Fibroblast of skin of right quadriceps (primary cell): ENCODE results near the gene AARSD1.
"Not testable (repeated sequence)": the region's sequence is repeated elsewhere in the genome, so short reads cannot be mapped to it uniquely, and the experiment has no call there.

Experiments used
- DNase-seq: peaks from one replicate; pipeline ENCODE4 v3.0.0-alpha.2; 2013

The AARSD1 gene

GRCh38 chr17:42918902-42919521, 45.2 kb downstream of the AARSD1 start:
- no peak for DNase-seq

GRCh38 chr17:42917236-42917603, 47.0 kb downstream of the AARSD1 start:
- DNase-seq: no peak

- DNase-seq: not testable (repeated sequence)
Measured at GRCh38 chr17:42916388-42917235, 47.6 kb downstream of the AARSD1 start.

GRCh38 chr17:42915288-42915687, 49.0 kb downstream of the AARSD1 start:
- DNase-seq: not testable (repeated sequence)

- no peak for DNase-seq
Measured at GRCh38 chr17:42913981-42914617, 50.2 kb downstream of the AARSD1 start.

GRCh38 chr17:42913522-42913921, 50.7 kb downstream of the AARSD1 start:
- no peak for DNase-seq

- peak; percentile 37 for DNase-seq
Measured at GRCh38 chr17:42908872-42909700, 55.2 kb downstream of the AARSD1 start.

- DNase-seq: no peak
Measured at GRCh38 chr17:42906772-42907446, 57.3 kb downstream of the AARSD1 start.

GRCh38 chr17:42904110-42904469, 60.2 kb downstream of the AARSD1 start:
- no peak for DNase-seq

GRCh38 chr17:42901535-42902229, 62.6 kb downstream of the AARSD1 start:
- no peak for DNase-seq
